ENCODE results near the gene MXD1. TPM values are rescaled to one million over a fixed set of nuclear protein-coding genes. Genes with fewer than 3 reads are reported as not detected.
"Not testable (repeated sequence)": the region's sequence is repeated elsewhere in the genome, so short reads cannot be mapped to it uniquely, and the experiment has no call there.

The MXD1 gene
- total RNA-seq, 1 experiment from 2014 or later, result 5.3 TPM

- no peak overlapping the region for H3K27ac ChIP-seq
- no peaks in the 10 kb centered on the region for H3K9me3 ChIP-seq (replicated peaks)
- no peaks in the 10 kb centered on the region for H3K36me3 ChIP-seq
- DNase-seq, result no peak
- no peak overlapping the region for H3K4me3 ChIP-seq
- H3K4me1 ChIP-seq, result peaks cover 5% of the 10 kb centered on the region; the same call in 1 of the 2 replicates
- H3K27me3 ChIP-seq, result no peaks in the 10 kb centered on the region
Observed at GRCh38 chr2:69943000-69943842, 28.3 kb downstream of the MXD1 start.

GRCh38 chr2:69943843-69944525, 29.1 kb downstream of the MXD1 start:
- H3K4me3 ChIP-seq, result no peak overlapping the region
- peaks cover 6% of the 10 kb centered on the region; the same call in 1 of the 2 replicates for H3K4me1 ChIP-seq
- H3K36me3 ChIP-seq, result no peaks in the 10 kb centered on the region
- H3K27me3 ChIP-seq, result no peaks in the 10 kb centered on the region; the same call in 1 of the 2 replicates
- H3K27ac ChIP-seq, result no peak overlapping the region
- no peak for DNase-seq
- no peaks in the 10 kb centered on the region for H3K9me3 ChIP-seq (replicated peaks)

GRCh38 chr2:69944756-69945155, 29.8 kb downstream of the MXD1 start:
- Histone ChIP-seq H3K36me3 (no peaks in the 10 kb centered on the region), H3K4me1 (peaks cover 6% of the 10 kb centered on the region; the same call in 1 of the 2 replicates), H3K27ac (no peak overlapping the region), H3K4me3 (no peak overlapping the region), H3K27me3 (no peaks in the 10 kb centered on the region; the same call in 1 of the 2 replicates), H3K9me3 (replicated peaks) (no peaks in the 10 kb centered on the region)
- DNase-seq, result no peak

DNA sequence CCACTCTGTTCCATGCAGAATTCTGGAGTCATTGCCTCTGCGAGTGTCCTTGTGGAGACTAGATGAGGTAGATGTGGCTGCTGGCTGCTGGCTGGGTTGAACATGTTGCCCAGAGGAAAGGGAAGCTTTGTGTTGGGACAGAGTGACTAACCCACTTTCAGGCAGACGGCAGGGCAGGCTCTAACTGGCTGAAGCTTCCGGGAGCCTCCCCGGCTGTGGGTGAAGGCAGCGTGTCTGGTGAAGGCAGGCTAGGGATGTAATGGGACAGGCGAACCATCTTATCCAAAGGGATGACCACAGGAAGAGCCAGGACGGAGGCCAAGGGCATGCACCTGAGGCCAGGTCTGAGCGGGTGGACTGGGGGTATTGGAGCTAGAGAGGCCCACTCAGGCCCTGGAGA, 30.5 kb downstream of the MXD1 start:
- no peak for DNase-seq
- no peaks in the 10 kb centered on the region; the same call in 1 of the 2 replicates for H3K27me3 ChIP-seq
- no peaks in the 10 kb centered on the region for H3K9me3 ChIP-seq (replicated peaks)
- H3K4me1 ChIP-seq, result peaks cover 6% of the 10 kb centered on the region; the same call in 1 of the 2 replicates
- H3K4me3 ChIP-seq, result no peak overlapping the region
- H3K36me3 ChIP-seq, result no peaks in the 10 kb centered on the region
- H3K27ac ChIP-seq, result no peak overlapping the region

- Histone ChIP-seq H3K4me1 (peaks cover 6% of the 10 kb centered on the region; the same call in 1 of the 2 replicates), H3K27me3 (no peaks in the 10 kb centered on the region; the same call in 1 of the 2 replicates), H3K36me3 (no peaks in the 10 kb centered on the region), H3K4me3 (no peak overlapping the region), H3K9me3 (replicated peaks) (no peaks in the 10 kb centered on the region), H3K27ac (no peak overlapping the region)
- no peak for DNase-seq
Observed at GRCh38 chr2:69945941-69946340, 31.0 kb downstream of the MXD1 start.

GRCh38 chr2:69946351-69947324, 31.7 kb downstream of the MXD1 start:
- Histone ChIP-seq H3K36me3 (no peaks in the 10 kb centered on the region), H3K27ac (no peak overlapping the region), H3K4me3 (no peak overlapping the region)

DNA sequence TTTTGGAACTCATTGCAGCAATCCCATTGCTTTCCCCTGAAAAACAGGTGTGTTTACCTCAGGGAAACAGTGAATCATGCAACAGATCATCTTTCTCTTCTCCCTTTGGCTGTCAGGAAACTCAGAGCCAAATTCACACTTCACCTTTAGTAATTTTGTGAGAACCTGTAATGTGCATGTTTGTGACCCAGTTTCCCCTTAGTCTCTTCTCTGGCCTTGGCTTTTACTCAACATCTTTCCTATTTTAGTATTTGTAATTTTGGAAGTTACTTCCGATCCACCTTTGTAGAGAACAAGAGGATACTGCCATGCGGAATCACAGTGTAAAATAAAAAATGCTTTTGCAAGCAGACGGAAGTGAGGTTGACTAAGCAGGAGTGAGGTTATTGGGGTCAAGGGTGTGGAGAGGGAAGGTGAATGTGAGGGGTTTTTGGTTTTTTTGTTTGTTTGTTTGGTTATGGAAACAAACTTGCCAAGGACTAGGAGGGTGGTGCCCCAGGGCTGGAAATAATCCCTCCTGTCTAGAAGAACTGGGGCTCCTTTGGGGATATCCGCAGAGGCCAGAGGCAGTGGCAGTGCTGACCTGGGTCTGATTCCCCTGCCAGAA, 32.5 kb downstream of the MXD1 start:
- no peak for DNase-seq
- peaks cover 6% of the 10 kb centered on the region; the same call in 1 of the 2 replicates for H3K4me1 ChIP-seq
- H3K36me3 ChIP-seq, result no peaks in the 10 kb centered on the region
- H3K4me3 ChIP-seq, result no peak overlapping the region
- H3K27ac ChIP-seq, result no peak overlapping the region
- no peaks in the 10 kb centered on the region for H3K9me3 ChIP-seq (replicated peaks)
- no peaks in the 10 kb centered on the region; the same call in 1 of the 2 replicates for H3K27me3 ChIP-seq

More at GRCh38 chr2:69946351-69947324, 31.7 kb downstream of the MXD1 start:
- no peak for DNase-seq
- Histone ChIP-seq H3K4me1 (peaks cover 6% of the 10 kb centered on the region; the same call in 1 of the 2 replicates), H3K9me3 (replicated peaks) (no peaks in the 10 kb centered on the region), H3K27me3 (no peaks in the 10 kb centered on the region; the same call in 1 of the 2 replicates)

- no peak overlapping the region for H3K27ac ChIP-seq
- H3K4me1 ChIP-seq, result peaks cover 6% of the 10 kb centered on the region; the same call in 1 of the 2 replicates
- H3K9me3 ChIP-seq (replicated peaks), result no peaks in the 10 kb centered on the region
- no peaks in the 10 kb centered on the region for H3K36me3 ChIP-seq
- DNase-seq, result peak; percentile 28 to 39
- H3K4me3 ChIP-seq, result peak overlapping the region; percentile 48
- H3K27me3 ChIP-seq, result no peaks in the 10 kb centered on the region; the same call in 1 of the 2 replicates
Observed at GRCh38 chr2:69948032-69948962, 33.4 kb downstream of the MXD1 start.

GRCh38 chr2:69948963-69949645, 34.2 kb downstream of the MXD1 start:
- Histone ChIP-seq H3K36me3 (no peaks in the 10 kb centered on the region), H3K27me3 (no peaks in the 10 kb centered on the region; the same call in none of the 2 replicates), H3K4me1 (peaks cover 6% of the 10 kb centered on the region; the same call in 1 of the 2 replicates), H3K9me3 (replicated peaks) (no peaks in the 10 kb centered on the region), H3K27ac (no peak overlapping the region), H3K4me3 (peak overlapping the region; percentile 48)
- no peak for DNase-seq

DNA sequence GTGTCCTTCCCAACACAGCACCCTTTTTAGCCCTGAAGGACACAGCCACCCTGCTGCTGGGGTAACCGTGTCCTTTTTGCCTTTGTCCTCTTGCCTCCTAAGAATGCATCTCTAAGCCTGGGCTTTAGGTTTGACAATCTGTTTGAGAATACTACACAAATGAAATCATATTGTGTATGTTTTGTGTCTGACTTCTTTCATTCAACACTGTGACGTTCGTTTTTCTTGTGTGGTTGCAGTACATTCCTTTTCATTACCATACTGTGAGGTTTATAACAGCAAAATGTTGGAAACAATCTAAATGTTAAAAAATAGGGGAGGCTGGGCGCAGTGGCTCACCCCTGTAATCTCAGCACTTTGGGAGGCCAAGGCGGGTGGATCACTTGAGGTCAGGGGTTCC, 35.3 kb downstream of the MXD1 start:
- no peak overlapping the region for H3K4me3 ChIP-seq
- H3K36me3 ChIP-seq, result no peaks in the 10 kb centered on the region
- no peak overlapping the region for H3K27ac ChIP-seq
- H3K9me3 ChIP-seq (replicated peaks), result no peaks in the 10 kb centered on the region
- H3K27me3 ChIP-seq, result no peaks in the 10 kb centered on the region; the same call in none of the 2 replicates
- DNase-seq, result no peak
- peaks cover 6% of the 10 kb centered on the region; the same call in 1 of the 2 replicates for H3K4me1 ChIP-seq

GRCh38 chr2:69950671-69951070, 35.8 kb downstream of the MXD1 start:
- not testable (repeated sequence) for H3K36me3 ChIP-seq; H3K27ac ChIP-seq; H3K27me3 ChIP-seq; H3K9me3 ChIP-seq (replicated peaks); H3K4me3 ChIP-seq; DNase-seq; H3K4me1 ChIP-seq

DNA sequence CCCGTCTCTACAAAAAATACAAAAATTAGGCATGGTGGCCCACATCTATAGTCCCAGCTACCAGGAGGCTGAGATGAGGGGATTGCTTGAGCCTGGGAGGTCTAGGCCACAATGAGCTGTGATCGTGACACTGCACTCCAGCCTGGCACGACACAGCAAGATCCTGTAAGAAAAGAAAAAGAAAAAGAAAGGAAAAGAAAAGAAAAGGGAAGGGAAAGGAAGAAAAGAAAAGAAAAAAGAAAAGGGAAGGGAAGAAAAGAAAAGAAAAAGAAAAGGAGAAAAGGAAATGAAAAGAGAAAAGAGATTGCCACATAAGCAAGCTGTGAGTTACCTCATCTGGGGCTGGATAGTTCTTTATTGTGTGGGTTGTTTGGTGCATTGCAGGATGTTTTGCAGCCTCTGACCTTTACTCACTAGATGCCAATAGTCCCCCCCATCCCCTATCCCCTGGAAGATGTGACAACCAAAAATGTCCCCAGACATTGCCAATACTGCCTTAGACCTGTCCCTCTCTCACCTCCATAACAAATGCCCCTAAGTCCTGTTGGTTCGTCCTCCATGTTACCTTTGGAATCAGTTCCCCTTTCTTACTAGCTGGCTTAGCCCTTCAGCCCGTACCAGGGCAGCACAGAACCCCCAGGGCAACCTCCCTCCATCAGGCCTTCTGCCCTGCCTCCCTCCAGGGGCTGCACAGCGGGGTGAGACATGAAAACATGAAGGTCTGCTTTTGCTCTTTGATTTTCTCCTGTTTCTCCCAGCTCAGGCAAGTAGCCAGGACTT, 37.6 kb downstream of the MXD1 start:
- Histone ChIP-seq H3K27ac (no peak overlapping the region), H3K4me1 (peaks cover 4% of the 10 kb centered on the region; the same call in 1 of the 2 replicates), H3K27me3 (no peaks in the 10 kb centered on the region; the same call in none of the 2 replicates), H3K9me3 (replicated peaks) (no peaks in the 10 kb centered on the region), H3K36me3 (no peaks in the 10 kb centered on the region), H3K4me3 (no peak overlapping the region)
- DNase-seq, result no peak
